ENCODE measurements around the gene KRTDAP.
"Not testable (repeated sequence)": the region's sequence is repeated elsewhere in the genome, so short reads cannot be mapped to it uniquely, and the experiment has no call there.

Gene KRTDAP

GRCh38 chr19:35488677-35489076 is 1.6 kb downstream of the KRTDAP start:
- in situ Hi-C loops (cut with HindIII; ENCODE audit: low pct_unique_long_range_greater_than_20kb, low sequenced_read_pairs) = no loop called here
- TF ChIP-seq JUND (IDR thresholded peaks at IDR 0.05; ENCODE audit: low read depth) = no peak
- no peak for DNase-seq (ENCODE audit: low read depth in 1 of 2, low spot score in 1 of 2)

- TF ChIP-seq JUND (IDR thresholded peaks at IDR 0.05; ENCODE audit: low read depth) = no peak
- in situ Hi-C loops (cut with HindIII; ENCODE audit: low pct_unique_long_range_greater_than_20kb, low sequenced_read_pairs) = no loop called here
Observed at GRCh38 chr19:35487656-35488182, 2.5 kb downstream of the KRTDAP start.

GRCh38 chr19:35486268-35486708 is 4.0 kb downstream of the KRTDAP start:
- DNase-seq (ENCODE audit: low read depth in 1 of 2, low spot score in 1 of 2) = no peak
- in situ Hi-C loops (cut with HindIII; ENCODE audit: low pct_unique_long_range_greater_than_20kb, low sequenced_read_pairs) = no loop called here
- no peak for TF ChIP-seq JUND (IDR thresholded peaks at IDR 0.05; ENCODE audit: low read depth)

More at GRCh38 chr19:35487656-35488182, 2.5 kb downstream of the KRTDAP start:
- DNase-seq (ENCODE audit: low read depth in 1 of 2, low spot score in 1 of 2) = no peak

GRCh38 chr19:35484252-35485036 is 5.8 kb downstream of the KRTDAP start:
- in situ Hi-C loops (cut with HindIII; ENCODE audit: low pct_unique_long_range_greater_than_20kb, low sequenced_read_pairs) = no loop called here
- no peak for DNase-seq (ENCODE audit: low read depth in 1 of 2, low spot score in 1 of 2)
- TF ChIP-seq JUND (IDR thresholded peaks at IDR 0.05; ENCODE audit: low read depth) = no peak

- TF ChIP-seq JUND (IDR thresholded peaks at IDR 0.05; ENCODE audit: low read depth) = no peak
- no peak for DNase-seq (ENCODE audit: low read depth in 1 of 2, low spot score in 1 of 2)
- in situ Hi-C loops (cut with HindIII; ENCODE audit: low pct_unique_long_range_greater_than_20kb, low sequenced_read_pairs) = no loop called here
Observed at GRCh38 chr19:35483089-35483488, 7.2 kb downstream of the KRTDAP start.

- in situ Hi-C loops (cut with HindIII; ENCODE audit: low pct_unique_long_range_greater_than_20kb, low sequenced_read_pairs) = no loop called here
Observed at GRCh38 chr19:35478794-35479677, 11.2 kb downstream of the KRTDAP start.

GRCh38 chr19:35476149-35476548 is 14.1 kb downstream of the KRTDAP start:
- no peak for TF ChIP-seq JUND (IDR thresholded peaks at IDR 0.05; ENCODE audit: low read depth)
- in situ Hi-C loops (cut with HindIII; ENCODE audit: low pct_unique_long_range_greater_than_20kb, low sequenced_read_pairs) = no loop called here
- no peak for DNase-seq (ENCODE audit: low read depth in 1 of 2, low spot score in 1 of 2)

More at GRCh38 chr19:35478794-35479677, 11.2 kb downstream of the KRTDAP start:
- no peak for TF ChIP-seq JUND (IDR thresholded peaks at IDR 0.05; ENCODE audit: low read depth)
- DNase-seq (ENCODE audit: low read depth in 1 of 2, low spot score in 1 of 2) = peak in 1 of 2 experiments; percentile 74

GRCh38 chr19:35474594-35474993 is 15.7 kb downstream of the KRTDAP start:
- DNase-seq (ENCODE audit: low read depth in 1 of 2, low spot score in 1 of 2); in situ Hi-C loops (cut with HindIII; ENCODE audit: low pct_unique_long_range_greater_than_20kb, low sequenced_read_pairs): not testable (repeated sequence)

GRCh38 chr19:35474104-35474503 is 16.2 kb downstream of the KRTDAP start:
- no peak for TF ChIP-seq JUND (IDR thresholded peaks at IDR 0.05; ENCODE audit: low read depth)
- in situ Hi-C loops (cut with HindIII; ENCODE audit: low pct_unique_long_range_greater_than_20kb, low sequenced_read_pairs) = no loop called here
- DNase-seq (ENCODE audit: low read depth in 1 of 2, low spot score in 1 of 2) = no peak

GRCh38 chr19:35471946-35472345 is 18.3 kb downstream of the KRTDAP start:
- TF ChIP-seq JUND (IDR thresholded peaks at IDR 0.05; ENCODE audit: low read depth) = no peak
- in situ Hi-C loops (cut with HindIII; ENCODE audit: low pct_unique_long_range_greater_than_20kb, low sequenced_read_pairs) = no loop called here
- DNase-seq (ENCODE audit: low read depth in 1 of 2, low spot score in 1 of 2) = no peak

GRCh38 chr19:35471075-35471474 is 19.2 kb downstream of the KRTDAP start:
- DNase-seq (ENCODE audit: low read depth in 1 of 2, low spot score in 1 of 2); in situ Hi-C loops (cut with HindIII; ENCODE audit: low pct_unique_long_range_greater_than_20kb, low sequenced_read_pairs): not testable (repeated sequence)

GRCh38 chr19:35470128-35470527 is 20.1 kb downstream of the KRTDAP start:
- in situ Hi-C loops (cut with HindIII; ENCODE audit: low pct_unique_long_range_greater_than_20kb, low sequenced_read_pairs) = no loop called here
- no peak for DNase-seq (ENCODE audit: low read depth in 1 of 2, low spot score in 1 of 2)

GRCh38 chr19:35468637-35469036 is 21.6 kb downstream of the KRTDAP start:
- in situ Hi-C loops (cut with HindIII; ENCODE audit: low pct_unique_long_range_greater_than_20kb, low sequenced_read_pairs) = no loop called here
- DNase-seq (ENCODE audit: low read depth in 1 of 2, low spot score in 1 of 2) = peak; percentile 31 to 58
- TF ChIP-seq JUND (IDR thresholded peaks at IDR 0.05; ENCODE audit: low read depth) = no peak

More at GRCh38 chr19:35470128-35470527, 20.1 kb downstream of the KRTDAP start:
- no peak for TF ChIP-seq JUND (IDR thresholded peaks at IDR 0.05; ENCODE audit: low read depth)
